CD4-positive, alpha-beta T cell (primary cell): ENCODE data around the gene HOMEZ. TPM values are rescaled to one million over a fixed set of nuclear protein-coding genes. Genes with fewer than 3 reads are reported as not detected.
"Not testable (repeated sequence)": the region's sequence is repeated elsewhere in the genome, so short reads cannot be mapped to it uniquely, and the experiment has no call there.

Source experiments
- ATAC-seq: fragments of 200-7000 bp; cut with Tn5 transposase; one replicate; pipeline ENCODE4 v1.10.0; 2022; ENCODE audit warnings: mild to moderate bottlenecking; ENCODE audit not compliant: poor library complexity
- CTCF ChIA-PET: fragments of 350-600 bp; sonication (Branson Sonifier 250); formaldehyde crosslinking; loops from one replicate; lab custom pipeline; 2021; ENCODE audit warnings: antibody characterized with exemption, inconsistent platforms; lab: Charles Lee
- POLR2A ChIA-PET: fragments of 350-600 bp; sonication (Branson Sonifier 250); formaldehyde crosslinking; loops from one replicate; lab custom pipeline; 2021; ENCODE audit warnings: antibody characterized with exemption, inconsistent platforms; lab: Charles Lee
- DNase-seq, 14 experiments: peaks; one replicate each; pipeline ENCODE4 v3.0.0-alpha.2; 2013 to 2020; ENCODE audit warnings: mixed read lengths in 2 of 14
- H3K27ac ChIP-seq, 2 donors: one replicate each; pipeline versions ENCODE4 v1.5.1 to v1.7.0; 2013; ENCODE audit warnings: low read length in 2 of 2, low read depth in 1 of 2, mild to moderate bottlenecking in 1 of 2
- H3K27me3 ChIP-seq, 2 experiments: 1 replicate in 1 of 2; 2 replicates in 1 of 2; pipeline versions ENCODE4 v1.6.1 to v1.7.0; 2013; ENCODE audit warnings: low read length in 2 of 2, control low read depth in 1 of 2, mild to moderate bottlenecking in 1 of 2, moderate library complexity in 1 of 2; ENCODE audit not compliant: insufficient read depth in 2 of 2, control insufficient read depth in 1 of 2
- H3K36me3 ChIP-seq: one replicate; pipeline ENCODE4 v1.6.1; 2013; ENCODE audit warnings: low read length, control low read depth; ENCODE audit not compliant: insufficient read depth
- H3K4me1 ChIP-seq: one replicate; pipeline ENCODE4 v1.6.1; 2013; ENCODE audit warnings: low read length, control low read depth; ENCODE audit not compliant: insufficient read depth
- H3K4me3 ChIP-seq: one replicate; pipeline ENCODE4 v1.5.1; 2013; ENCODE audit warnings: mild to moderate bottlenecking, low read length, moderate library complexity
- H3K9me3 ChIP-seq, 2 experiments: 1 replicate in 1 of 2; 2 replicates in 1 of 2; pipeline versions ENCODE4 v1.6.1 to v1.7.0; 2013; ENCODE audit warnings: low read length in 2 of 2, mild to moderate bottlenecking in 2 of 2, control low read depth in 1 of 2, moderate library complexity in 1 of 2; ENCODE audit not compliant: control insufficient read depth in 1 of 2, insufficient read depth in 1 of 2
- H3K27ac Mint-ChIP-seq: one replicate; pipeline ENCODE4 v1.8.0; 2020; ENCODE audit warnings: mixed read lengths
- H3K27me3 Mint-ChIP-seq: one replicate; pipeline ENCODE4 v1.8.0; 2021; ENCODE audit warnings: mixed read lengths
- H3K36me3 Mint-ChIP-seq: one replicate; pipeline ENCODE4 v1.8.0; 2021; ENCODE audit warnings: low read depth, mixed read lengths
- H3K4me1 Mint-ChIP-seq: one replicate; pipeline ENCODE4 v1.8.0; 2021; ENCODE audit warnings: low read depth, mixed read lengths
- H3K4me3 Mint-ChIP-seq: one replicate; pipeline ENCODE4 v1.8.0; 2020; ENCODE audit warnings: mild to moderate bottlenecking, mixed read lengths
- H3K9me3 Mint-ChIP-seq: one replicate; pipeline ENCODE4 v1.8.0; 2020; ENCODE audit warnings: mixed read lengths
- intact Hi-C, 2 experiments: fragments of 100-400 bp; cut with DNase I in 1 of 2; cut with micrococcal nuclease in 1 of 2; formaldehyde crosslinking; loops; one replicate each; pipeline versions ENCODE4 v1.15.1 to v1.9.0; 2023 to 2025; cut with DNase I, micrococcal nuclease
- total RNA-seq, 174 experiments: library from RNA in 2 of 174; stranded (reverse) in 2 of 174; gene quantifications; one replicate each; pipeline ENCODE4 v1.2.3 and lab custom pipeline; 2021 to 2026
- TF ChIP-seq, protein P1 (sequence below): fragments of 200-600 bp; IDR thresholded peaks from one replicate; pipeline ENCODE4 v1.8.0; 2022; ENCODE audit warnings: antibody characterized with exemption, mild to moderate bottlenecking

HOMEZ gene
- total RNA-seq, 2 experiments from 2014 or later, result 2.0 to 2.8 TPM

DNA sequence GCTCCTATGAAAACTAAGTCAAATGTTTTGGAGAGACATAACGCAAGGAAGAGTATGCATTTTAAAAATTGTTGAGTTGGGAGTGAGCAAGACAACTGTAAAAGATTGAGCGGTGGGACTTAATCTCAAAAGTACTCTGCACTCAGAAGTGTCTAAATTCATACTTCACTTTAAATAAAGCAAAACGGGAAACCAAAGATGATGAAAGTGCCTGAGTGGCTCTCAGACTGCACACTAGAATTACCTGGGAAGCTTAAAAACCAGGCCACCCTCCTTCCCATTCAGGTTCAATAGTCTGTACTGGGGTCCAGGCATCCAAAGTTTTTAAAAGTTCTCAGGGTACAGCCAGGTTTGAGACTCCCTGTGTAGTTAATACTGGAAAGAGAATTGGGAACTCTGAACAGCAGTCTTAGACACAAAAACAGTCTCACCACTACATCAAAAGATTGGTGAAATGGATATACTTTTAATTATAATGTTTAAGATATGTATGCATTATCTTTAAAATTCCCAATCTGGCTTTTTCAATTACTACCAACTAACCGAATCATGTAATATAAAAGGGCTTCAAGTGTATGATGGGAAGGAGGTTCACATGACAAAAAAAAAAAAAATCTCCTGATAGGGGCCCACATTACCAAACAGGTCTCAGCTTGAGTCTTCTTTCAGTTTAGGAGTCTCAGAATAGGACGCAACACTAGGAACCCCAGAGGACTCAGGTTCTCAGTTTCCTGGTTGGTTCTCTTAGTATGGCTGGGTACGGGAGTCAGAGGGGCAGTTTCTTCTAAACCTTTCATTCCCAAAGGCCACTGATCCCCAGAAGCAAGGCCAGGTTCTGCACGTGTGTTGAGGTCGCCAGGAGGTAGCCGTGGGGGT lies 1.0 kb downstream of the HOMEZ start:
- no peaks in the 10 kb centered on the region for H3K27me3 Mint-ChIP-seq
- DNase-seq (peak in 3 of 14 experiments; percentile 30 to 46 (median 45)), ATAC-seq (no peak)
- H3K4me3 ChIP-seq, result peak overlapping the region; percentile 81
- H3K9me3 ChIP-seq, result no peaks in the 10 kb centered on the region
- no peaks in the 10 kb centered on the region for H3K27me3 ChIP-seq
- TF ChIP-seq, protein P1, sequence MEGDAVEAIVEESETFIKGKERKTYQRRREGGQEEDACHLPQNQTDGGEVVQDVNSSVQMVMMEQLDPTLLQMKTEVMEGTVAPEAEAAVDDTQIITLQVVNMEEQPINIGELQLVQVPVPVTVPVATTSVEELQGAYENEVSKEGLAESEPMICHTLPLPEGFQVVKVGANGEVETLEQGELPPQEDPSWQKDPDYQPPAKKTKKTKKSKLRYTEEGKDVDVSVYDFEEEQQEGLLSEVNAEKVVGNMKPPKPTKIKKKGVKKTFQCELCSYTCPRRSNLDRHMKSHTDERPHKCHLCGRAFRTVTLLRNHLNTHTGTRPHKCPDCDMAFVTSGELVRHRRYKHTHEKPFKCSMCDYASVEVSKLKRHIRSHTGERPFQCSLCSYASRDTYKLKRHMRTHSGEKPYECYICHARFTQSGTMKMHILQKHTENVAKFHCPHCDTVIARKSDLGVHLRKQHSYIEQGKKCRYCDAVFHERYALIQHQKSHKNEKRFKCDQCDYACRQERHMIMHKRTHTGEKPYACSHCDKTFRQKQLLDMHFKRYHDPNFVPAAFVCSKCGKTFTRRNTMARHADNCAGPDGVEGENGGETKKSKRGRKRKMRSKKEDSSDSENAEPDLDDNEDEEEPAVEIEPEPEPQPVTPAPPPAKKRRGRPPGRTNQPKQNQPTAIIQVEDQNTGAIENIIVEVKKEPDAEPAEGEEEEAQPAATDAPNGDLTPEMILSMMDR, result no peak
- peaks cover 17% of the 10 kb centered on the region for H3K4me1 ChIP-seq
- CTCF ChIA-PET, result interaction anchor here (0.6 to 2.5 kb wide), 7 partner anchors 10 to 164 kb away, joined by 3 to 23 read pairs (median 4); partner anchors contain the start of gene PABPN1
- H3K9me3 Mint-ChIP-seq, result no peaks in the 10 kb centered on the region
- intact Hi-C loops, result loop anchor here (5.0 to 10.0 kb wide), 4 partner anchors 37 to 700 kb away; partner anchors contain the start of genes ACIN1 (in 2 of the 2), C14orf119 (in 2 of the 2), PABPN1 (in 2 of the 2) and DAD1 (in 1 of the 2)
- peak overlapping the region; percentile 94 for H3K27ac Mint-ChIP-seq
- POLR2A ChIA-PET, result interaction anchor here (0.9 to 4.9 kb wide), 6 partner anchors 12 to 213 kb away, joined by 3 to 104 read pairs (median 12); partner anchors contain the start of genes ACIN1, C14orf119, NGDN and PABPN1
- peaks cover 10% of the 10 kb centered on the region for H3K36me3 Mint-ChIP-seq
- H3K4me3 Mint-ChIP-seq, result peak overlapping the region; percentile 95
- peak overlapping the region; percentile 77 to 81 for H3K27ac ChIP-seq
- H3K4me1 Mint-ChIP-seq, result peaks cover 32% of the 10 kb centered on the region
- no peaks in the 10 kb centered on the region for H3K36me3 ChIP-seq

DNA sequence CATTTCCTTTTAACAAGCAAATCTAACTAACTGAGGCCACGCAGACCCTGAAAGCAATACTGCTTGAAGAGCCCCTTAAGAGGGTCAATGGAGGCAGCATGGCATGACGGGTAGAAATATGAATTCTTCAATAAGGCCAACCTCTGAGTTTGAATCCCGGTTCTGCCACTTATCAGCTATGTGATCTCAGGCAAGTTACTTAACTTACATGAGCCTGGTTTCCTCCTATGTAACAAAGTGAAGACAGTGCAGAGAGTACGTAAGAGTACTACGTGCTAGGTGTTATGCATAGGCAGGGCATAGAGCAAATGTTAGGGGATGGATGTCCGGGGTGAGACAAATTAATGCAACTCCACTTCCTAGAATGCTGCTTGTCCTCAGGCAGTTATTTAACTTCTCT lies 4.7 kb downstream of the HOMEZ start:
- Mint-ChIP-seq H3K4me3 (no peak overlapping the region), H3K4me1 (peaks cover 31% of the 10 kb centered on the region), H3K27ac (no peak overlapping the region), H3K9me3 (no peaks in the 10 kb centered on the region), H3K27me3 (no peaks in the 10 kb centered on the region), H3K36me3 (peaks cover 9% of the 10 kb centered on the region)
- intact Hi-C loops, result loop anchor here (10.0 kb wide), 2 partner anchors 186 to 696 kb away; partner anchors contain the start of genes ACIN1 (in 1 of the 2), C14orf119 (in 1 of the 2) and DAD1 (in 1 of the 2)
- H3K27me3 ChIP-seq, result no peaks in the 10 kb centered on the region
- H3K4me1 ChIP-seq, result peaks cover 8% of the 10 kb centered on the region
- H3K36me3 ChIP-seq, result peaks cover 4% of the 10 kb centered on the region
- TF ChIP-seq, protein P1, result no peak
- no peak overlapping the region for H3K4me3 ChIP-seq
- ChIA-PET POLR2A (no interaction called here), CTCF (interaction anchor here (1.7 kb wide), 1 partner anchor 20 kb away, joined by 8 read pairs; no protein-coding TSS in a partner anchor)
- no peaks in the 10 kb centered on the region for H3K9me3 ChIP-seq
- H3K27ac ChIP-seq, result no peak overlapping the region
- ATAC-seq (no peak), DNase-seq (no peak)

DNA sequence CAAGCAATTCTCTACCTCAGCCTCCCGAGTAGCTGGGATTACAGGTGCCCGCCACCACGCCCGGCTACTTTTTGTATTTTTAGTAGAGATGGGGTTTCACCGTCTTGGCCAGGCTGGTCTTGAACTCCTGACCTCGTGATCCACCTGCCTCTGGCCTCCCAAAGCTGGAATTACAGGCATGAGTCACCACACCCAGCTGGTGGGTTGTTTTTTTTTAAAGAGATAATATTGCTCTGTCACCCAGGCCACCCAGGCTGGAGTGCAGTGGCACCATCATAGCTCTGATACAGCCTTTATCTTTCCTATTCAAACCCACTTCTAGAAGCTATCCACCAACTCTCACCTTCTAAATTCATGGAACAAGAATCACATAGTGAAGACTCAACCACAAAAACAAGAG lies 8.0 kb downstream of the HOMEZ start:
- POLR2A ChIA-PET, H3K9me3 Mint-ChIP-seq, H3K4me3 ChIP-seq, intact Hi-C loops, H3K4me1 ChIP-seq, H3K27me3 ChIP-seq, ATAC-seq, H3K27me3 Mint-ChIP-seq, H3K36me3 Mint-ChIP-seq, DNase-seq, H3K9me3 ChIP-seq, H3K27ac ChIP-seq, H3K4me1 Mint-ChIP-seq, H3K4me3 Mint-ChIP-seq, H3K27ac Mint-ChIP-seq: not testable (repeated sequence)
- H3K36me3 ChIP-seq, result peaks cover 11% of the 10 kb centered on the region
- CTCF ChIA-PET, result interaction anchor here (1.8 kb wide), 1 partner anchor 23 kb away, joined by 5 read pairs; no protein-coding TSS in a partner anchor
